HepG2 (cell line): ENCODE data around the gene C4orf17. TPM values are rescaled to one million over a fixed set of nuclear protein-coding genes. Genes with fewer than 3 reads are reported as not detected.
A peak's percentile ranks its signal among the peaks of the same experiment; 100 is the strongest.

ENCODE experiments used
- ATAC-seq: fragments of 200-7000 bp; cut with Tn5 transposase; 3 replicates; pipeline ENCODE4 v1.9.1; 2020; ENCODE audit warnings: mild to moderate bottlenecking, moderate library complexity
- BruUV-seq: library from RNA; stranded (reverse); fragments of 400-500 nt; replicated peaks from 2 replicates; lab custom pipeline; 2021; lab: Mats Ljungman, UMichigan
- CTCF ChIA-PET: fragments of 300-600 bp; formaldehyde crosslinking; extraction: SDS; loops from one replicate; lab custom pipeline; 2021; ENCODE audit warnings: low total read pairs, inconsistent platforms, low intra/inter-chr PET ratio; lab: Yijun Ruan, JAX
- POLR2A ChIA-PET: fragments of 350-600 bp; sonication (Branson Sonifier 250); formaldehyde crosslinking; loops from one replicate; lab custom pipeline; 2020; ENCODE audit warnings: antibody characterized with exemption, inconsistent platforms; lab: Yijun Ruan, JAX
- DNase-seq: peaks from one replicate; pipeline ENCODE4 v3.0.0-alpha.2; 2015; ENCODE audit warnings: low spot score
- FAIRE-seq: peaks from 3 replicates; lab custom pipeline; 2011; peaks lifted over from hg19 to GRCh38; lab: Jason Lieb, UNC
- H2AFZ ChIP-seq: one replicate; pipeline ENCODE4 v1.6.1; 2011; ENCODE audit warnings: low read length, inconsistent platforms
- H3K27ac ChIP-seq: fragments of 300-600 bp; 3 replicates; pipeline ENCODE4 v1.8.0; 2011; ENCODE audit warnings: mixed run types, mild to moderate bottlenecking, mixed read lengths, low read length, inconsistent platforms; ENCODE audit not compliant: insufficient read depth; ENCODE audit errors: extremely low read length
- H3K27me3 ChIP-seq, 2 experiments: fragments of 200-600 bp in 1 of 2; 2 replicates in 1 of 2; 3 replicates in 1 of 2; pipeline versions ENCODE4 v1.6.0 to v1.8.0; 2011; ENCODE audit warnings: low read length in 2 of 2, mild to moderate bottlenecking in 2 of 2, moderate library complexity in 2 of 2, inconsistent platforms in 1 of 2; ENCODE audit not compliant: insufficient read depth in 2 of 2, control insufficient read depth in 1 of 2
- H3K36me3 ChIP-seq, 2 experiments: fragments of 200-600 bp in 1 of 2; replicated peaks in 1 of 2; 2 replicates in 1 of 2; 3 replicates in 1 of 2; pipeline versions ENCODE4 v1.5.1 to v1.8.0; 2011; ENCODE audit warnings: low read length in 2 of 2, inconsistent platforms in 1 of 2; ENCODE audit not compliant: insufficient read depth in 2 of 2, control insufficient read depth in 1 of 2
- H3K4me1 ChIP-seq: 2 replicates; pipeline ENCODE4 v1.5.1; 2012; ENCODE audit warnings: low read length, inconsistent platforms; ENCODE audit not compliant: insufficient read depth
- H3K4me2 ChIP-seq: 2 replicates; pipeline ENCODE4 v1.6.0; 2011; ENCODE audit warnings: low read depth, low read length, inconsistent platforms
- H3K4me3 ChIP-seq, 3 experiments: fragments of 200-600 bp in 1 of 3; sonication (generic), shearing (Covaris generic) in 1 of 3; replicated peaks in 1 of 3; 2 replicates each; pipeline ENCODE4 v1.5.1; 2011 to 2016; ENCODE audit warnings: low read length in 3 of 3, inconsistent platforms in 2 of 3, low read depth in 2 of 3, mild to moderate bottlenecking in 2 of 3, control low read depth in 1 of 3, mixed read lengths in 1 of 3; ENCODE audit not compliant: insufficient read depth in 1 of 3
- H3K79me2 ChIP-seq: one replicate; pipeline ENCODE4 v1.6.1; 2011; ENCODE audit warnings: low read length, inconsistent platforms; ENCODE audit not compliant: insufficient read depth
- H3K9ac ChIP-seq: 2 replicates; pipeline ENCODE4 v1.6.0; 2011; ENCODE audit warnings: mild to moderate bottlenecking, low read depth, low read length, inconsistent platforms; ENCODE audit not compliant: insufficient read depth
- H3K9me3 ChIP-seq: 2 replicates; pipeline ENCODE4 v1.5.1; 2012; ENCODE audit warnings: mild to moderate bottlenecking, low read length
- H4K20me1 ChIP-seq: 2 replicates; pipeline ENCODE4 v1.6.0; 2011; ENCODE audit warnings: inconsistent platforms, mild to moderate bottlenecking, low read length, moderate library complexity; ENCODE audit not compliant: insufficient read depth
- ATM ChIP-seq: fragments of 450-650 bp; IDR thresholded peaks from 2 replicates; pipeline ENCODE4 v1.7.1; 2017; ENCODE audit warnings: mild to moderate bottlenecking, borderline replicate concordance
- GATAD1 ChIP-seq: IDR thresholded peaks from 2 replicates; pipeline ENCODE4 v1.6.1; 2016; ENCODE audit warnings: missing genetic modification reagents, missing compliant biosample characterization
- HMGXB4 ChIP-seq, 2 experiments: sonication (generic) in 1 of 2; formaldehyde crosslinking in 1 of 2; IDR thresholded peaks; 2 replicates each; pipeline versions ENCODE4 v1.4.0 to v1.6.1; 2018 to 2020; ENCODE audit warnings: missing genetic modification reagents in 2 of 2, borderline replicate concordance in 1 of 2, low read depth in 1 of 2, mild to moderate bottlenecking in 1 of 2, missing biosample characterization in 1 of 2
- KDM2A ChIP-seq: sonication (generic); formaldehyde crosslinking; IDR thresholded peaks from 2 replicates; pipeline ENCODE4 v1.4.0; 2020; ENCODE audit warnings: low read depth, missing genetic modification reagents, borderline replicate concordance
- NPAS2 ChIP-seq: sonication (generic); formaldehyde crosslinking; IDR thresholded peaks from 2 replicates; pipeline ENCODE4 v1.8.0; 2022; ENCODE audit warnings: mild to moderate bottlenecking, missing genetic modification reagents, borderline replicate concordance
- RXRA ChIP-seq: sonication (generic); formaldehyde crosslinking; IDR thresholded peaks from 2 replicates; pipeline ENCODE4 v1.5.1; 2020; ENCODE audit warnings: missing genetic modification reagents
- SP2 ChIP-seq: sonication (generic); formaldehyde crosslinking; IDR thresholded peaks from 2 replicates; pipeline ENCODE4 v1.5.1; 2020; ENCODE audit warnings: mild to moderate bottlenecking, missing genetic modification reagents
- U2AF1 ChIP-seq: fragments of 200-400 bp; formaldehyde crosslinking; optimal IDR thresholded peaks from 2 replicates; pipeline ENCODE3; 2017; ENCODE audit warnings: mild to moderate bottlenecking, low read depth, low read length
- YY1 ChIP-seq: IDR thresholded peaks from 2 replicates; pipeline ENCODE4 v1.6.1; 2011; ENCODE audit warnings: low read length, low read depth, moderate library complexity, mild to moderate bottlenecking; ENCODE audit not compliant: insufficient read depth, insufficient replicate concordance
- ZBTB46 ChIP-seq: sonication (generic); formaldehyde crosslinking; IDR thresholded peaks from 2 replicates; pipeline ENCODE4 v1.4.0; 2020; ENCODE audit warnings: mild to moderate bottlenecking, missing genetic modification reagents, borderline replicate concordance
- ZKSCAN1 ChIP-seq: fragments of 150-350 bp; IDR thresholded peaks from 2 replicates; pipeline ENCODE4 v1.6.1; 2014; ENCODE audit warnings: low read length
- ZNF550 ChIP-seq: sonication (generic); formaldehyde crosslinking; IDR thresholded peaks from 2 replicates; pipeline ENCODE4 v1.4.0; 2020; ENCODE audit warnings: mild to moderate bottlenecking, missing genetic modification reagents, borderline replicate concordance
- WGBS: methylation state at CpG from one replicate; pipeline ENCODE4 v1.1.6; 2017; ENCODE audit warnings: low lambda C conversion rate; 5-methylcytosine and 5-hydroxymethylcytosine counted together
- in situ Hi-C: cut with HindIII; loops from 2 replicates; pipeline ENCODE4 v1.10.0; 2017; ENCODE audit warnings: low pct_unique_long_range_greater_than_20kb; ENCODE audit not compliant: extremely low pct_ligation_motif_present
- intact Hi-C: fragments of 100-400 bp; cut with micrococcal nuclease; formaldehyde crosslinking; loops from one replicate; pipeline ENCODE4 v1.10.0; 2022; ENCODE audit not compliant: unreplicated experiment
- polyA plus RNA-seq, 8 experiments: library from polyadenylated mRNA; depleted of rRNA in 3 of 8; stranded (reverse) in 7 of 8; unstranded in 1 of 8; fragments of >200 nt; fragmentation: Illumina TruSeq in 4 of 8; extraction: Trizol in 4 of 8; gene quantifications; 2 replicates each; pipeline versions ENCODE4 v1.2.1 to v1.2.3, GENCODE V29; 2011 to 2016; ENCODE audit warnings: low read depth in 4 of 8, missing spikeins in 1 of 8, mixed read lengths in 1 of 8; ENCODE audit not compliant: insufficient read depth in 1 of 8
- total RNA-seq, 5 experiments: library from RNA; depleted of rRNA; stranded (reverse); fragments of >200 nt; fragmentation: Illumina TruSeq; extraction: Trizol; gene quantifications; 2 replicates each; pipeline ENCODE4 v1.2.3, GENCODE V29; 2016; ENCODE audit warnings: low read depth in 1 of 5

C4orf17 gene
- total and polyA plus RNA-seq, 2 of the 13 experiments (the other 11 are each of a cell fraction or from before 2014, with no cell fraction given): not detected

- TF ChIP-seq ZNF550 (CRISPR knock-in tag) (no peak), RXRA (CRISPR knock-in tag) (no peak)
Measured at GRCh38 chr4:99552872-99553271, 42.1 kb downstream of the C4orf17 start.

DNA sequence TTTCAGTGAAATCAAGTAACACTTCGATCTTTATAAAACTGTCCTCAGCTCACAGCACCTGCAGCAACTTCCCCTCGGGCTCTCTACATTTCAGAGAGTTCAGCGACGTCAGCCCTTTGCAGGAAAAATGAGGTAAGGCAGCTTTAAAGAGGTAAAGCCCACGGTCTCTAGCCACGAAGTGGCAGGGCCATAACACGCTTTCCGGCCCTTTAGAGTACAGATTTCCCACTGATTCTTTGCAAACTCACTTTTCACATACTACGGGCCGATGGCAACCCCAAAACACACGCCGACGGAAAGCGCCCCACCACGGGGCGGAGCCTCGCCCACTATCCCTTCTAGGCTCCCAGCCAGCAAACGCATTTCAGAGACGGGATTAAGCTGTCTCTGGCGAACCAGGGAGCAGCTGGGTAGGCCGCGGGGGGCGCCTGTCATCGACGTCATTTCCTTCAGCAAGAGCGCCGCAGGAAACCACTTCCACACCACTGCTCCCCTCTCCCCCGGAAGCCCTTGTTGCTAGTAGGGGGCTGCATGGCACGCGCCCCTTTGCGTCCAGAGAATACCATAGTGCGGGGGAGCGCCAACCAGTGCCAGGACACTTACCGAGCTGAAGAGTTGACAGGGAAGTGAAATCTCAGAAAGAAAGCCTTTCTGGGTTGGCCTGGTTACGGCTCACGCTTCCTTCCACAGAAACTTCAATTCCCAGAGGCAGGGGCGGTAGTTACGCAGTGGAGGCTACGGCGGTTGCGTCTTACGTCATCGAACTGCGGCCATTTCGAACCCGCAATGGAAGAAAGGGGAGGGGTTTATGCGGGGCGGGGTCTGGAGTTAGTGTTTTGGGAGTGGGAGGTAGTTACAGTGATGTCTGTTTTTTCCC, 52.7 kb downstream of the C4orf17 start, which contains the start of gene TRMT10A:
TRMT10A (minus strand) TSS at position 730 of the 877 bp plus-strand sequence. CDS start 4,701 bp downstream, outside the sequence.
- peak within 1 kb of the TSS; percentile 66 for H3K4me2 ChIP-seq
- H3K9ac ChIP-seq: peak within 1 kb of the TSS; percentile 87
- ChIA-PET CTCF (interaction anchor here (1.5 kb wide), 1 partner anchor 245 kb away, joined by 5 read pairs; no protein-coding TSS in a partner anchor), POLR2A (interaction anchor here (0.6 to 2.2 kb wide), 15 partner anchors 10 to 1302 kb away, joined by 3 to 44 read pairs (median 4); partner anchors contain the start of genes ADH4, ADH5, DNAJB14 and H2AZ1)
- H3K4me3 ChIP-seq: peak within 1 kb of the TSS; percentile 81 to 85 (median 84)
- intact Hi-C loops: loop anchor here (1.0 to 5.0 kb wide), 3 partner anchors 11 to 635 kb away; partner anchors contain the start of genes EIF4E and MTTP
- ATAC-seq (peak; percentile 96), DNase-seq (peak; percentile 96), FAIRE-seq (peak; percentile 85)
- H3K36me3 ChIP-seq: no peaks in the 10 kb centered on the region
- BruUV-seq: no TSS peak
- WGBS: 2% methylated on average over 23 of the region's 48 CpGs
- no peaks in the 10 kb centered on the region for H3K79me2 ChIP-seq
- H3K9me3 ChIP-seq: no peaks in the 10 kb centered on the region
- H3K27me3 ChIP-seq: no peaks in the 10 kb centered on the region
- H2AFZ ChIP-seq: peak within 1 kb of the TSS; percentile 90
- peaks cover 7% of the 10 kb centered on the region; the same call in 1 of the 2 replicates for H3K4me1 ChIP-seq
- in situ Hi-C loops: loop anchor here (5.0 to 10.0 kb wide), 3 partner anchors 244 to 384 kb away; partner anchors contain the start of gene DNAJB14
- no peaks in the 10 kb centered on the region for H4K20me1 ChIP-seq
- peak within 1 kb of the TSS; percentile 92 for H3K27ac ChIP-seq
- TF ChIP-seq U2AF1 (peak; percentile 95), GATAD1 (CRISPR knock-in tag) (peak; percentile 93), HMGXB4 (CRISPR knock-in tag; IDR thresholded peaks at IDR 0.05; ENCODE audit: borderline replicate concordance in 1 of 2, low read depth in 1 of 2) (peak; percentile 18 to 78; a peak in 2 of 4 replicates), ZBTB46 (CRISPR knock-in tag) (peak; percentile 47; the same call in 1 of the 2 replicates), KDM2A (CRISPR knock-in tag) (peak; percentile 69; the same call in 1 of the 2 replicates), YY1 (peak; percentile 84), SP2 (CRISPR knock-in tag) (peak; percentile 79), ZKSCAN1 (no peak), ATM (no peak), NPAS2 (CRISPR knock-in tag) (no peak)

More at GRCh38 chr4:99552872-99553271, 42.1 kb downstream of the C4orf17 start:
- intact Hi-C loops: no loop called here
- Histone ChIP-seq H3K36me3 (no peaks in the 10 kb centered on the region), H3K9ac (no peak overlapping the region), H3K4me1 (no peaks in the 10 kb centered on the region), H3K79me2 (no peaks in the 10 kb centered on the region), H3K27ac (no peak overlapping the region), H4K20me1 (no peaks in the 10 kb centered on the region), H3K4me3 (no peak overlapping the region), H3K4me2 (no peak overlapping the region), H3K27me3 (no peaks in the 10 kb centered on the region; a peak in 1 of 5 replicates), H2AFZ (no peak overlapping the region), H3K9me3 (no peaks in the 10 kb centered on the region)
- WGBS: 95% methylated on average over 2 of the region's 2 CpGs
- ATAC-seq (no peak), DNase-seq (no peak), FAIRE-seq (no peak)
- CTCF ChIA-PET: no interaction called here
- POLR2A ChIA-PET: no interaction called here
- BruUV-seq: no TSS peak
- in situ Hi-C loops: no loop called here
